HCT116 (cell line): ENCODE results near the gene VSIG2.

ENCODE experiments used
- CEBPB ChIP-seq: IDR thresholded peaks from 2 replicates; pipeline ENCODE4 v1.6.1; 2012; ENCODE audit warnings: low read depth
- EZH2 ChIP-seq: fragments of 200-600 bp; sonication (generic); IDR thresholded peaks from 2 replicates; pipeline ENCODE4 v1.6.1; 2017; ENCODE audit warnings: antibody characterized with exemption, mixed run types
- EZH2phosphoT487 ChIP-seq: fragments of 200-600 bp; IDR thresholded peaks from 2 replicates; pipeline ENCODE4 v1.6.1; 2018; ENCODE audit warnings: antibody characterized with exemption, borderline replicate concordance
- POLR2A ChIP-seq: IDR thresholded peaks from 2 replicates; pipeline ENCODE4 v1.7.0; 2011; ENCODE audit warnings: borderline replicate concordance; ENCODE audit not compliant: insufficient read depth, insufficient read length; ENCODE audit errors: extremely low read depth
- POLR2AphosphoS5 ChIP-seq: IDR thresholded peaks from 2 replicates; pipeline ENCODE4 v1.6.1; 2011; ENCODE audit warnings: mild to moderate bottlenecking, low read depth, low read length, moderate library complexity
- SP1 ChIP-seq: IDR thresholded peaks from 2 replicates; pipeline ENCODE4 v1.6.1; 2012; ENCODE audit warnings: low read depth
- TCF7L2 ChIP-seq: IDR thresholded peaks from 2 replicates; pipeline ENCODE4 v1.7.0; 2011; ENCODE audit warnings: borderline replicate concordance, inconsistent platforms; ENCODE audit not compliant: insufficient read depth, insufficient read length; ENCODE audit errors: extremely low read depth
- ZNF274 ChIP-seq: fragments of 200-500 bp; sonication (Bioruptor generic); IDR thresholded peaks from 2 replicates; pipeline ENCODE4 v1.6.1; 2014; ENCODE audit warnings: mild to moderate bottlenecking, low read depth, low read length, inconsistent platforms
- TF ChIP-seq, protein P1 (sequence below): IDR thresholded peaks from 2 replicates; pipeline ENCODE4 v1.6.1; 2012
- TF ChIP-seq, protein P2 (sequence below), 3 experiments: fragments of 200-600 bp in 1 of 3; sonication (generic) in 1 of 3; IDR thresholded peaks in 2 of 3; conservative IDR thresholded peaks in 1 of 3; 2 replicates each; pipeline ENCODE4 v1.5.1; 2012 to 2017; ENCODE audit warnings: low read depth in 2 of 3, low read length in 2 of 3, antibody characterized with exemption in 1 of 3, borderline replicate concordance in 1 of 3, control low read depth in 1 of 3, mild to moderate bottlenecking in 1 of 3, mixed read lengths in 1 of 3, mixed run types in 1 of 3, moderate library complexity in 1 of 3; ENCODE audit not compliant: insufficient read depth in 1 of 3
- TF ChIP-seq, protein P3 (sequence below): IDR thresholded peaks from 2 replicates; pipeline ENCODE4 v1.6.1; 2012
- TF ChIP-seq, protein P4 (sequence below): IDR thresholded peaks from 2 replicates; pipeline ENCODE4 v1.6.1; 2012; ENCODE audit warnings: low read depth
- TF ChIP-seq, protein P5 (sequence below): IDR thresholded peaks from 2 replicates; pipeline ENCODE4 v1.6.1; 2011; ENCODE audit warnings: mild to moderate bottlenecking, low read length, moderate library complexity; ENCODE audit not compliant: insufficient replicate concordance; ENCODE audit errors: extremely low read depth

DNA sequence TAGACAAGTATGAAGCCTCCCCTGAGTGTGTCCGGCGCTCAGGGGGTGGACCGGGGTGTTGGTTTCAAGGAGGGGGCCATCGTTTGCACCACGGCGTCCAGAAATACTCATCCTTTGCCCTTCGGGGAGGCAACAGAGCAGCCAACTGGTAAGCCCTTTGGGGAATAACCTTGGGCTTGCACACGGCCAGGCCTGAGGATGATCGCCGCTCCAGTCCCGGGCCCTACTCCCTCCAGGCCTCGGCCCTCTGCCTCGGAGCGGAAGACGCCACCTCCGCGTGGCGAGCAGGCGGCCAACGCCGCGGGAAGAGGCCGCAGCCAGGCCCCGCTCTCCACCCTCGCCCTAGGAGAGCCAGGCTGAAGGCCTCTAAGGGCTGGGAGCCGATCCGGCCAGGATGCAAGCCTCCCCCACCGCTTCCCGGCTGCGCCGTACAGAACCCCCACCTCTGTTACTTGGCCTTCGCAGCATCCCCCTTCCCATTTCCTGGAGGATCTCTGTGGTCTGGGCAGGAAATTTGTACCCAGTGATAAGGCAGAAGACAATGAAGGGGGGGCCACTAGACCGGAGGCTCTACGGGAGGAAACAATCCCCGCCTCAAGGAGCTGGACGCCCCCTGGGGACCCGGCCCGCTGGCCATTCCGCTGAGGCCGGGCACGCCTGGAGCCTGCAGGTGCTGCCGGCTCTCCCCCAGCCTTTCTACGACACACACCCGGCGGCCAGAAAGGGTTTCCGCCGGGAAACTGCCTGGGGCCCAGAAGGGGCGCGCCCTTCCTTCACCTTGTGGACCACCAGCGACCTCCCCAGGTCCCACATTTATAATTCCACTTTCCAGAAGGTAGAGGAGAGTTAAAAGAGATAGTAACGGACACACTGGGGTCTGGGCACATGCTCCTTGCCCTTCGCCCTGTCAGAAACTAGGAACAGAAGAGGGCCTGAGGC is 7.5 kb upstream of the VSIG2 start:
- TF ChIP-seq, protein P1, sequence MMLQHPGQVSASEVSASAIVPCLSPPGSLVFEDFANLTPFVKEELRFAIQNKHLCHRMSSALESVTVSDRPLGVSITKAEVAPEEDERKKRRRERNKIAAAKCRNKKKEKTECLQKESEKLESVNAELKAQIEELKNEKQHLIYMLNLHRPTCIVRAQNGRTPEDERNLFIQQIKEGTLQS: no peak
- TF ChIP-seq, protein P2, sequence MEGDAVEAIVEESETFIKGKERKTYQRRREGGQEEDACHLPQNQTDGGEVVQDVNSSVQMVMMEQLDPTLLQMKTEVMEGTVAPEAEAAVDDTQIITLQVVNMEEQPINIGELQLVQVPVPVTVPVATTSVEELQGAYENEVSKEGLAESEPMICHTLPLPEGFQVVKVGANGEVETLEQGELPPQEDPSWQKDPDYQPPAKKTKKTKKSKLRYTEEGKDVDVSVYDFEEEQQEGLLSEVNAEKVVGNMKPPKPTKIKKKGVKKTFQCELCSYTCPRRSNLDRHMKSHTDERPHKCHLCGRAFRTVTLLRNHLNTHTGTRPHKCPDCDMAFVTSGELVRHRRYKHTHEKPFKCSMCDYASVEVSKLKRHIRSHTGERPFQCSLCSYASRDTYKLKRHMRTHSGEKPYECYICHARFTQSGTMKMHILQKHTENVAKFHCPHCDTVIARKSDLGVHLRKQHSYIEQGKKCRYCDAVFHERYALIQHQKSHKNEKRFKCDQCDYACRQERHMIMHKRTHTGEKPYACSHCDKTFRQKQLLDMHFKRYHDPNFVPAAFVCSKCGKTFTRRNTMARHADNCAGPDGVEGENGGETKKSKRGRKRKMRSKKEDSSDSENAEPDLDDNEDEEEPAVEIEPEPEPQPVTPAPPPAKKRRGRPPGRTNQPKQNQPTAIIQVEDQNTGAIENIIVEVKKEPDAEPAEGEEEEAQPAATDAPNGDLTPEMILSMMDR (IDR thresholded peaks at IDR 0.05 in 2 of 3, conservative IDR thresholded peaks at IDR 0.05 in 1 of 3; ENCODE audit: borderline replicate concordance in 1 of 3, insufficient read depth in 1 of 3, low read depth in 2 of 3, low read length in 2 of 3): no peak
- no peak for TF ChIP-seq EZH2phosphoT487
- no peak for TF ChIP-seq POLR2AphosphoS5
- TF ChIP-seq TCF7L2: no peak
- TF ChIP-seq ZNF274: no peak
- TF ChIP-seq, protein P3, sequence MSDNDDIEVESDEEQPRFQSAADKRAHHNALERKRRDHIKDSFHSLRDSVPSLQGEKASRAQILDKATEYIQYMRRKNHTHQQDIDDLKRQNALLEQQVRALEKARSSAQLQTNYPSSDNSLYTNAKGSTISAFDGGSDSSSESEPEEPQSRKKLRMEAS: no peak
- no peak for TF ChIP-seq POLR2A
- no peak for TF ChIP-seq SP1
- TF ChIP-seq CEBPB: no peak
- TF ChIP-seq, protein P4, sequence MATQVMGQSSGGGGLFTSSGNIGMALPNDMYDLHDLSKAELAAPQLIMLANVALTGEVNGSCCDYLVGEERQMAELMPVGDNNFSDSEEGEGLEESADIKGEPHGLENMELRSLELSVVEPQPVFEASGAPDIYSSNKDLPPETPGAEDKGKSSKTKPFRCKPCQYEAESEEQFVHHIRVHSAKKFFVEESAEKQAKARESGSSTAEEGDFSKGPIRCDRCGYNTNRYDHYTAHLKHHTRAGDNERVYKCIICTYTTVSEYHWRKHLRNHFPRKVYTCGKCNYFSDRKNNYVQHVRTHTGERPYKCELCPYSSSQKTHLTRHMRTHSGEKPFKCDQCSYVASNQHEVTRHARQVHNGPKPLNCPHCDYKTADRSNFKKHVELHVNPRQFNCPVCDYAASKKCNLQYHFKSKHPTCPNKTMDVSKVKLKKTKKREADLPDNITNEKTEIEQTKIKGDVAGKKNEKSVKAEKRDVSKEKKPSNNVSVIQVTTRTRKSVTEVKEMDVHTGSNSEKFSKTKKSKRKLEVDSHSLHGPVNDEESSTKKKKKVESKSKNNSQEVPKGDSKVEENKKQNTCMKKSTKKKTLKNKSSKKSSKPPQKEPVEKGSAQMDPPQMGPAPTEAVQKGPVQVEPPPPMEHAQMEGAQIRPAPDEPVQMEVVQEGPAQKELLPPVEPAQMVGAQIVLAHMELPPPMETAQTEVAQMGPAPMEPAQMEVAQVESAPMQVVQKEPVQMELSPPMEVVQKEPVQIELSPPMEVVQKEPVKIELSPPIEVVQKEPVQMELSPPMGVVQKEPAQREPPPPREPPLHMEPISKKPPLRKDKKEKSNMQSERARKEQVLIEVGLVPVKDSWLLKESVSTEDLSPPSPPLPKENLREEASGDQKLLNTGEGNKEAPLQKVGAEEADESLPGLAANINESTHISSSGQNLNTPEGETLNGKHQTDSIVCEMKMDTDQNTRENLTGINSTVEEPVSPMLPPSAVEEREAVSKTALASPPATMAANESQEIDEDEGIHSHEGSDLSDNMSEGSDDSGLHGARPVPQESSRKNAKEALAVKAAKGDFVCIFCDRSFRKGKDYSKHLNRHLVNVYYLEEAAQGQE: no peak
- no peak for TF ChIP-seq EZH2
- TF ChIP-seq, protein P5, sequence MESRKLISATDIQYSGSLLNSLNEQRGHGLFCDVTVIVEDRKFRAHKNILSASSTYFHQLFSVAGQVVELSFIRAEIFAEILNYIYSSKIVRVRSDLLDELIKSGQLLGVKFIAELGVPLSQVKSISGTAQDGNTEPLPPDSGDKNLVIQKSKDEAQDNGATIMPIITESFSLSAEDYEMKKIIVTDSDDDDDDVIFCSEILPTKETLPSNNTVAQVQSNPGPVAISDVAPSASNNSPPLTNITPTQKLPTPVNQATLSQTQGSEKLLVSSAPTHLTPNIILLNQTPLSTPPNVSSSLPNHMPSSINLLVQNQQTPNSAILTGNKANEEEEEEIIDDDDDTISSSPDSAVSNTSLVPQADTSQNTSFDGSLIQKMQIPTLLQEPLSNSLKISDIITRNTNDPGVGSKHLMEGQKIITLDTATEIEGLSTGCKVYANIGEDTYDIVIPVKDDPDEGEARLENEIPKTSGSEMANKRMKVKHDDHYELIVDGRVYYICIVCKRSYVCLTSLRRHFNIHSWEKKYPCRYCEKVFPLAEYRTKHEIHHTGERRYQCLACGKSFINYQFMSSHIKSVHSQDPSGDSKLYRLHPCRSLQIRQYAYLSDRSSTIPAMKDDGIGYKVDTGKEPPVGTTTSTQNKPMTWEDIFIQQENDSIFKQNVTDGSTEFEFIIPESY: no peak
